ENCODE data around the gene CSNK1G1.

- TF ChIP-seq POLR2A (IDR thresholded peaks at IDR 0.05) (no peak), CTCF (IDR thresholded peaks at IDR 0.05) (no peak)
Observed at GRCh38 chr15:64343841-64344240, 12.1 kb downstream of the CSNK1G1 start.
